OCI-LY7 (cell line): Measurements from ENCODE around the gene MACROH2A2.

Experiments used
- EZH2phosphoT487 ChIP-seq: fragments of 200-600 bp; sonication (generic); IDR thresholded peaks from 2 replicates; pipeline ENCODE4 v1.6.1; 2018; ENCODE audit warnings: low read depth, borderline replicate concordance, mild to moderate bottlenecking, mixed run types, antibody characterized with exemption, low read length, moderate library complexity, mixed read lengths
- TF ChIP-seq, protein P1 (sequence below): fragments of 200-600 bp; sonication (generic); conservative IDR thresholded peaks from 2 replicates; pipeline ENCODE4 v1.5.1; 2014; ENCODE audit warnings: mild to moderate bottlenecking, antibody characterized with exemption, low read length, moderate library complexity, mixed read lengths

DNA sequence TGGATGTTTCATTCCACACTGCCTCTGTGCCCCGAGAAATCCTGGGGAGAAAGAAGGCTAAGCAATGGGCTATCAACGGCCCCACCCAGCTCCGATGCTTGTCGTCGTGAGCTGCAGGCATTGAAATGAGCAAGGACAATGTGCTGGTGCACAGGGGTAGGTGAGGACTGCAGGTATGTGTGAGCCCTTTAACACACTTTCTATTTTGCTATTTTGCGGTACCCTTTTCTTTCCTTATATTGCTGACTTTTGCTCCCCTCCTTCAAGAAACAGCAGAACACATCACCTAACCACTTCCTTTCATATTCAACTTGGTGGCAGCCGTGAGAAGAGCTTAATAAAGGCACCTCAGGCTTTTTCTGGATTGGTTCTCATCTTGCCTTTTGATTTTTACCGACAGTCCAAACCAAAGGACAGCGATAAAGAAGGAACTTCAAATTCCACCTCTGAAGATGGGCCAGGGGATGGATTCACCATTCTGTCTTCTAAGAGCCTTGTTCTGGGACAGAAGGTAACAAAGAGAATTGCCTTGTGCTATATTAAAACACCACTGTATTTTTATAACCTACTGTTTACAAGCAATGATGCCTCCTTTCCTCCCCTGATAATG lies 40.8 kb downstream of the MACROH2A2 start:
- TF ChIP-seq EZH2phosphoT487: no peak
- TF ChIP-seq, protein P1, sequence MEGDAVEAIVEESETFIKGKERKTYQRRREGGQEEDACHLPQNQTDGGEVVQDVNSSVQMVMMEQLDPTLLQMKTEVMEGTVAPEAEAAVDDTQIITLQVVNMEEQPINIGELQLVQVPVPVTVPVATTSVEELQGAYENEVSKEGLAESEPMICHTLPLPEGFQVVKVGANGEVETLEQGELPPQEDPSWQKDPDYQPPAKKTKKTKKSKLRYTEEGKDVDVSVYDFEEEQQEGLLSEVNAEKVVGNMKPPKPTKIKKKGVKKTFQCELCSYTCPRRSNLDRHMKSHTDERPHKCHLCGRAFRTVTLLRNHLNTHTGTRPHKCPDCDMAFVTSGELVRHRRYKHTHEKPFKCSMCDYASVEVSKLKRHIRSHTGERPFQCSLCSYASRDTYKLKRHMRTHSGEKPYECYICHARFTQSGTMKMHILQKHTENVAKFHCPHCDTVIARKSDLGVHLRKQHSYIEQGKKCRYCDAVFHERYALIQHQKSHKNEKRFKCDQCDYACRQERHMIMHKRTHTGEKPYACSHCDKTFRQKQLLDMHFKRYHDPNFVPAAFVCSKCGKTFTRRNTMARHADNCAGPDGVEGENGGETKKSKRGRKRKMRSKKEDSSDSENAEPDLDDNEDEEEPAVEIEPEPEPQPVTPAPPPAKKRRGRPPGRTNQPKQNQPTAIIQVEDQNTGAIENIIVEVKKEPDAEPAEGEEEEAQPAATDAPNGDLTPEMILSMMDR: no peak
